ENCODE results near the gene MSANTD4.
"Not testable (repeated sequence)": the region's sequence is repeated elsewhere in the genome, so short reads cannot be mapped to it uniquely, and the experiment has no call there.

MSANTD4 gene

GRCh38 chr11:106021967-106022794 lies at the start of gene MSANTD4:
TSS of gene MSANTD4 (minus strand) at chr11:106022240. CDS start at chr11:106010917, 11,323 bp downstream.
- DNase-seq, result peak; percentile 17

- no peak for DNase-seq
Measured at GRCh38 chr11:106070606-106071005, 48.6 kb upstream of the MSANTD4 start.

GRCh38 chr11:106063009-106063408 lies 41.0 kb upstream of the MSANTD4 start:
- no peak for DNase-seq

- no peak for DNase-seq
Measured at GRCh38 chr11:106061954-106062949, 40.2 kb upstream of the MSANTD4 start.

- no peak for DNase-seq
Measured at GRCh38 chr11:106061249-106061784, 39.3 kb upstream of the MSANTD4 start.

- no peak for DNase-seq
Measured at GRCh38 chr11:106059617-106060016, 37.6 kb upstream of the MSANTD4 start.

- not testable (repeated sequence) for DNase-seq
Measured at GRCh38 chr11:106058377-106058776, 36.3 kb upstream of the MSANTD4 start.

- DNase-seq, result no peak
Measured at GRCh38 chr11:106051103-106051502, 29.1 kb upstream of the MSANTD4 start.

- no peak for DNase-seq
Measured at GRCh38 chr11:106049727-106050476, 27.9 kb upstream of the MSANTD4 start.

GRCh38 chr11:106047631-106048030 lies 25.6 kb upstream of the MSANTD4 start:
- DNase-seq, result no peak

- no peak for DNase-seq
Measured at GRCh38 chr11:106043540-106043939, 21.5 kb upstream of the MSANTD4 start.

GRCh38 chr11:106032861-106033260 lies 10.8 kb upstream of the MSANTD4 start:
- DNase-seq, result no peak

GRCh38 chr11:106031936-106032335 lies 9.9 kb upstream of the MSANTD4 start:
- DNase-seq, result no peak

GRCh38 chr11:106031202-106031810 lies 9.3 kb upstream of the MSANTD4 start:
- no peak for DNase-seq

- no peak for DNase-seq
Measured at GRCh38 chr11:106030609-106031008, 8.6 kb upstream of the MSANTD4 start.

GRCh38 chr11:106022795-106023275 lies 795 bp upstream of the MSANTD4 start:
- DNase-seq, result no peak

- no peak for DNase-seq
Measured at GRCh38 chr11:106021181-106021966, 666 bp downstream of the MSANTD4 start.

- no peak for DNase-seq
Measured at GRCh38 chr11:106017093-106017492, 4.9 kb downstream of the MSANTD4 start.

GRCh38 chr11:106015066-106015465 lies 7.0 kb downstream of the MSANTD4 start:
- no peak for DNase-seq

GRCh38 chr11:106014620-106015019 lies 7.4 kb downstream of the MSANTD4 start:
- DNase-seq, result no peak

- DNase-seq, result no peak
Measured at GRCh38 chr11:106014035-106014434, 8.0 kb downstream of the MSANTD4 start.

Measured in cortex of kidney (tissue), 1 donor.